ENCODE results near the gene FGD3. TPM values are rescaled to one million over a fixed set of nuclear protein-coding genes. Genes with fewer than 3 reads are reported as not detected.
"Not testable (repeated sequence)": the region's sequence is repeated elsewhere in the genome, so short reads cannot be mapped to it uniquely, and the experiment has no call there.

Gene FGD3
- total RNA-seq, result 2.1 TPM

GRCh38 chr9:92947268-92948037, at the start of gene FGD3:
Gene FGD3, plus strand, starts transcription at chr9:92947523. Its CDS starts 28,734 bp downstream, at chr9:92976257.
- ATAC-seq, result peak; percentile 51

- not testable (repeated sequence) for ATAC-seq
These were observed 42.2 kb upstream of the FGD3 start for GRCh38 chr9:92905137-92905536.

GRCh38 chr9:92911511-92912475, 35.5 kb upstream of the FGD3 start:
- ATAC-seq, result peak; percentile 31

GRCh38 chr9:92917176-92917800, 30.0 kb upstream of the FGD3 start:
- ATAC-seq, result no peak

GRCh38 chr9:92920437-92920836, 26.9 kb upstream of the FGD3 start:
- no peak for ATAC-seq

- ATAC-seq, result no peak
These were observed 15.7 kb upstream of the FGD3 start for GRCh38 chr9:92931606-92932005.

- no peak for ATAC-seq
These were observed 13.0 kb upstream of the FGD3 start for GRCh38 chr9:92934321-92934720.

- ATAC-seq, result no peak
These were observed 9.3 kb upstream of the FGD3 start for GRCh38 chr9:92938025-92938424.

- ATAC-seq, result no peak
These were observed 5.5 kb upstream of the FGD3 start for GRCh38 chr9:92941861-92942260.

GRCh38 chr9:92942688-92943616, 4.4 kb upstream of the FGD3 start:
- no peak for ATAC-seq

- ATAC-seq, result no peak
These were observed 2.4 kb upstream of the FGD3 start for GRCh38 chr9:92944921-92945320.

- no peak for ATAC-seq
These were observed 1.5 kb upstream of the FGD3 start for GRCh38 chr9:92945796-92946195.

- ATAC-seq, result no peak
These were observed 763 bp downstream of the FGD3 start for GRCh38 chr9:92948038-92948534.

GRCh38 chr9:92948632-92949031, 1.3 kb downstream of the FGD3 start:
- no peak for ATAC-seq

- peak; percentile 40 for ATAC-seq
These were observed 2.1 kb downstream of the FGD3 start for GRCh38 chr9:92949266-92949982.

- peak; percentile 71 for ATAC-seq
These were observed 3.1 kb downstream of the FGD3 start for GRCh38 chr9:92950359-92950955.

GRCh38 chr9:92952906-92953610, 5.7 kb downstream of the FGD3 start:
- no peak for ATAC-seq

- peak; percentile 87 for ATAC-seq
These were observed 6.9 kb downstream of the FGD3 start for GRCh38 chr9:92954049-92954861.

GRCh38 chr9:92954886-92955285, 7.6 kb downstream of the FGD3 start:
- peak; percentile 21 for ATAC-seq

Measured in esophagus mucosa (tissue), 1 donor.